OCI-LY7 (cell line): ENCODE data around the gene RPS5. TPM values are rescaled to one million over a fixed set of nuclear protein-coding genes. Genes with fewer than 3 reads are reported as not detected.

ENCODE experiments used
- BruUV-seq: library from RNA; stranded (reverse); fragments of 400-500 nt; replicated peaks from 2 replicates; lab custom pipeline; 2021; lab: Mats Ljungman, UMichigan
- CTCF ChIA-PET: fragments of 300-600 bp; sonication (Branson Sonifier 250); formaldehyde crosslinking; loops from one replicate; lab custom pipeline; 2022; ENCODE audit warnings: antibody characterized with exemption; ENCODE audit not compliant: unreplicated experiment; lab: Charles Lee
- POLR2A ChIA-PET: fragments of 300-600 bp; sonication (Branson Sonifier 250); formaldehyde crosslinking; loops from one replicate; lab custom pipeline; 2022; ENCODE audit warnings: antibody characterized with exemption; lab: Charles Lee
- DNase-seq: peaks from one replicate; pipeline ENCODE4 v3.0.0-alpha.2; 2015; ENCODE audit warnings: low spot score
- H2AFZ ChIP-seq: fragments of 200-600 bp; sonication (generic), shearing (Covaris generic); 2 replicates; pipeline ENCODE4 v1.6.1; 2014; ENCODE audit warnings: mild to moderate bottlenecking, antibody characterized with exemption, low read length, moderate library complexity
- H3K27ac ChIP-seq: fragments of 200-600 bp; sonication (generic); 2 replicates; pipeline ENCODE4 v1.5.1; 2014; ENCODE audit warnings: mixed run types, low read depth, mild to moderate bottlenecking, moderate library complexity, low read length, inconsistent platforms; ENCODE audit not compliant: poor library complexity, severe bottlenecking
- H3K36me3 ChIP-seq: fragments of 200-600 bp; sonication (generic); 2 replicates; pipeline ENCODE4 v1.6.1; 2014; ENCODE audit warnings: mild to moderate bottlenecking, antibody characterized with exemption, low read length, moderate library complexity, mixed read lengths; ENCODE audit not compliant: insufficient read depth
- H3K4me1 ChIP-seq: fragments of 200-600 bp; sonication (generic); 2 replicates; pipeline ENCODE4 v1.5.1; 2014; ENCODE audit warnings: mild to moderate bottlenecking, low read length; ENCODE audit not compliant: insufficient read depth, poor library complexity, severe bottlenecking
- H3K4me2 ChIP-seq: fragments of 200-600 bp; sonication (generic); 2 replicates; pipeline ENCODE4 v1.6.1; 2014; ENCODE audit warnings: mild to moderate bottlenecking, low read length
- H3K4me3 ChIP-seq: fragments of 200-600 bp; sonication (generic); 2 replicates; pipeline ENCODE4 v1.5.1; 2014; ENCODE audit warnings: mild to moderate bottlenecking, low read depth, low read length; ENCODE audit not compliant: poor library complexity, severe bottlenecking
- H3K79me2 ChIP-seq: fragments of 200-600 bp; sonication (generic); 2 replicates; pipeline ENCODE4 v1.6.1; 2016; ENCODE audit warnings: low read depth, mild to moderate bottlenecking, low read length, moderate library complexity, mixed read lengths; ENCODE audit not compliant: insufficient read depth
- H3K9me2 ChIP-seq: fragments of 200-600 bp; sonication (generic); 2 replicates; pipeline ENCODE4 v1.6.1; 2016; ENCODE audit warnings: mild to moderate bottlenecking, low read length, mixed read lengths; ENCODE audit not compliant: insufficient read depth
- H3K9me3 ChIP-seq: fragments of 200-600 bp; sonication (generic); 2 replicates; pipeline ENCODE4 v1.6.1; 2014; ENCODE audit warnings: mild to moderate bottlenecking, mixed run types, low read length, mixed read lengths
- H4K20me1 ChIP-seq: fragments of 200-600 bp; sonication (generic); 2 replicates; pipeline ENCODE4 v1.6.1; 2014; ENCODE audit warnings: mild to moderate bottlenecking, antibody characterized with exemption, low read length, moderate library complexity, mixed read lengths; ENCODE audit not compliant: insufficient read depth
- EZH2phosphoT487 ChIP-seq: fragments of 200-600 bp; sonication (generic); IDR thresholded peaks from 2 replicates; pipeline ENCODE4 v1.6.1; 2018; ENCODE audit warnings: low read depth, borderline replicate concordance, mild to moderate bottlenecking, mixed run types, antibody characterized with exemption, low read length, moderate library complexity, mixed read lengths
- intact Hi-C: fragments of 100-400 bp; cut with micrococcal nuclease; formaldehyde crosslinking; loops from one replicate; pipeline ENCODE4 v1.10.0; 2022; ENCODE audit not compliant: unreplicated experiment
- total RNA-seq, 2 experiments: library from RNA; depleted of rRNA in 1 of 2; stranded (reverse); fragments of >200 nt in 1 of 2; shearing (Covaris generic) in 1 of 2; gene quantifications; 2 replicates each; pipeline ENCODE4 v1.2.3, GENCODE V29; 2014 to 2022
- TF ChIP-seq, protein P1 (sequence below): fragments of 200-600 bp; sonication (generic); conservative IDR thresholded peaks from 2 replicates; pipeline ENCODE4 v1.5.1; 2014; ENCODE audit warnings: mild to moderate bottlenecking, antibody characterized with exemption, low read length, moderate library complexity, mixed read lengths

RPS5 gene
- total RNA-seq, 2 experiments from 2014 or later = 1,607 to 3,333 TPM

DNA sequence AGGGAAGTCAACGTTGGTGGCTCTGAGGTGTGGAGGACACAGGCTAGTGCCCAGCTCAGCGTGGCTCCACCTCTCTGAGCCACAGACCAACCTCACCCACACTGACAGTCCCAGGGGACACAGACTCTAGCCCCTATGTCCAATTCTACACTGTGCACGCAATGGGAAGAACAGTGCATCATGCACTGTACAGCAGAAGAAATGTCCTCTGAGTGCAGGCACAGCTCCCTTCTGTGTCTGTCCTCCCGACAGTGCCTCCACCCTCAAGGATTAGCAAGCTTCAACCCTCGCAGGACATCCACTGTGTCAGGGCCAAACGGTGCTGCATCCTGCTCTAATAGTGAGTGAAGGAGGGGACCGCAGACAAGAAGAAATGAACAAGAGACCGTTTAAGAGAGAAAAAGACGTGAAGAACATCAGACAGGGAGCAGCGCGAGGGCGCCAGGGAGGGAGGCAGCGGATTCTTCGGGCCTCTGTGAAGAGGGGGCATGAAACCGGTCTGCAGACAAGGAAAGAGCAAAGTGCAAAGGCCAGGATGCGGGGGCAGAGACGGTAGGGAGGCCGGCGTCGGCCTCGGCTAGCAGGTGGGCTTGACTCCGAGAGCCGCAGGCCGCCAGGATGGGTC lies 6.9 kb upstream of the RPS5 start:
- Histone ChIP-seq H3K4me2 (peak overlapping the region; percentile 91), H4K20me1 (no peaks in the 10 kb centered on the region), H3K79me2 (no peaks in the 10 kb centered on the region; the same call in 1 of the 2 replicates), H2AFZ (peak overlapping the region; percentile 47), H3K9me3 (no peaks in the 10 kb centered on the region), H3K27ac (peak overlapping the region; percentile 56), H3K36me3 (no peaks in the 10 kb centered on the region), H3K9me2 (no peaks in the 10 kb centered on the region), H3K4me3 (peak overlapping the region; percentile 71), H3K4me1 (peaks cover 25% of the 10 kb centered on the region)
- TF ChIP-seq, protein P1, sequence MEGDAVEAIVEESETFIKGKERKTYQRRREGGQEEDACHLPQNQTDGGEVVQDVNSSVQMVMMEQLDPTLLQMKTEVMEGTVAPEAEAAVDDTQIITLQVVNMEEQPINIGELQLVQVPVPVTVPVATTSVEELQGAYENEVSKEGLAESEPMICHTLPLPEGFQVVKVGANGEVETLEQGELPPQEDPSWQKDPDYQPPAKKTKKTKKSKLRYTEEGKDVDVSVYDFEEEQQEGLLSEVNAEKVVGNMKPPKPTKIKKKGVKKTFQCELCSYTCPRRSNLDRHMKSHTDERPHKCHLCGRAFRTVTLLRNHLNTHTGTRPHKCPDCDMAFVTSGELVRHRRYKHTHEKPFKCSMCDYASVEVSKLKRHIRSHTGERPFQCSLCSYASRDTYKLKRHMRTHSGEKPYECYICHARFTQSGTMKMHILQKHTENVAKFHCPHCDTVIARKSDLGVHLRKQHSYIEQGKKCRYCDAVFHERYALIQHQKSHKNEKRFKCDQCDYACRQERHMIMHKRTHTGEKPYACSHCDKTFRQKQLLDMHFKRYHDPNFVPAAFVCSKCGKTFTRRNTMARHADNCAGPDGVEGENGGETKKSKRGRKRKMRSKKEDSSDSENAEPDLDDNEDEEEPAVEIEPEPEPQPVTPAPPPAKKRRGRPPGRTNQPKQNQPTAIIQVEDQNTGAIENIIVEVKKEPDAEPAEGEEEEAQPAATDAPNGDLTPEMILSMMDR = 0 out of 2 replicates have a peak, but pooled peaks have one; percentile 23
- TF ChIP-seq EZH2phosphoT487 = no peak
- CTCF ChIA-PET = no interaction called here
- DNase-seq = no peak
- intact Hi-C loops = loop anchor here (2.0 kb wide), 1 partner anchor 53 kb away; the partner anchor contains the start of gene ZSCAN22
- BruUV-seq = TSS peak; percentile 55
- POLR2A ChIA-PET = interaction anchor here (0.8 to 1.5 kb wide), 2 partner anchors 18 to 32 kb away, joined by 4 to 6 read pairs; partner anchors contain the start of gene ZNF497

- Histone ChIP-seq H3K36me3 (no peaks in the 10 kb centered on the region), H4K20me1 (no peaks in the 10 kb centered on the region), H3K4me2 (peak within 1 kb of the TSS; percentile 91), H3K4me1 (peaks cover 31% of the 10 kb centered on the region), H3K79me2 (no peaks in the 10 kb centered on the region; the same call in 1 of the 2 replicates), H3K9me3 (no peaks in the 10 kb centered on the region), H3K27ac (peak within 1 kb of the TSS; percentile 56), H3K4me3 (peak within 1 kb of the TSS; percentile 71), H2AFZ (peak within 1 kb of the TSS; percentile 47), H3K9me2 (no peaks in the 10 kb centered on the region)
- BruUV-seq = no TSS peak
- ChIA-PET CTCF (no interaction called here), POLR2A (interaction anchor here (0.8 to 1.5 kb wide), 3 partner anchors 18 to 145 kb away, joined by 3 to 6 read pairs (median 4); partner anchors contain the start of gene ZNF497)
- peak; percentile 100 for DNase-seq
- intact Hi-C loops = loop anchor here (1.0 to 2.0 kb wide), 4 partner anchors 19 to 198 kb away; partner anchors contain the start of genes ERVK3-1, ZNF274, ZNF497 and ZSCAN22
- no peak for TF ChIP-seq EZH2phosphoT487
- TF ChIP-seq, protein P1 = 0 out of 2 replicates have a peak, but pooled peaks have one; percentile 1
Measured at GRCh38 chr19:58380662-58381459, 6.2 kb upstream of the RPS5 start, which contains the start of gene ZNF837. ZNF837 (minus strand) TSS chr19:58381030; CDS start chr19:58369332, 11,698 bp downstream.
